HG03103 (cell line): ENCODE results near the gene RHOC.

Experiments
- ATAC-seq: cut with Tn5 transposase; IDR thresholded peaks from one replicate; pipeline ENCODE4 v1.9.1; 2021; ENCODE audit warnings: low read depth; ENCODE audit not compliant: unreplicated experiment

RHOC gene

GRCh38 chr1:112703706-112704105 lies 3.2 kb downstream of the RHOC start:
- ATAC-seq = no peak

- ATAC-seq = no peak
These were observed 4.3 kb downstream of the RHOC start for GRCh38 chr1:112702420-112703261.

GRCh38 chr1:112702067-112702395 lies 4.9 kb downstream of the RHOC start:
- no peak for ATAC-seq

- ATAC-seq = no peak
These were observed 5.5 kb downstream of the RHOC start for GRCh38 chr1:112701227-112702066.

DNA sequence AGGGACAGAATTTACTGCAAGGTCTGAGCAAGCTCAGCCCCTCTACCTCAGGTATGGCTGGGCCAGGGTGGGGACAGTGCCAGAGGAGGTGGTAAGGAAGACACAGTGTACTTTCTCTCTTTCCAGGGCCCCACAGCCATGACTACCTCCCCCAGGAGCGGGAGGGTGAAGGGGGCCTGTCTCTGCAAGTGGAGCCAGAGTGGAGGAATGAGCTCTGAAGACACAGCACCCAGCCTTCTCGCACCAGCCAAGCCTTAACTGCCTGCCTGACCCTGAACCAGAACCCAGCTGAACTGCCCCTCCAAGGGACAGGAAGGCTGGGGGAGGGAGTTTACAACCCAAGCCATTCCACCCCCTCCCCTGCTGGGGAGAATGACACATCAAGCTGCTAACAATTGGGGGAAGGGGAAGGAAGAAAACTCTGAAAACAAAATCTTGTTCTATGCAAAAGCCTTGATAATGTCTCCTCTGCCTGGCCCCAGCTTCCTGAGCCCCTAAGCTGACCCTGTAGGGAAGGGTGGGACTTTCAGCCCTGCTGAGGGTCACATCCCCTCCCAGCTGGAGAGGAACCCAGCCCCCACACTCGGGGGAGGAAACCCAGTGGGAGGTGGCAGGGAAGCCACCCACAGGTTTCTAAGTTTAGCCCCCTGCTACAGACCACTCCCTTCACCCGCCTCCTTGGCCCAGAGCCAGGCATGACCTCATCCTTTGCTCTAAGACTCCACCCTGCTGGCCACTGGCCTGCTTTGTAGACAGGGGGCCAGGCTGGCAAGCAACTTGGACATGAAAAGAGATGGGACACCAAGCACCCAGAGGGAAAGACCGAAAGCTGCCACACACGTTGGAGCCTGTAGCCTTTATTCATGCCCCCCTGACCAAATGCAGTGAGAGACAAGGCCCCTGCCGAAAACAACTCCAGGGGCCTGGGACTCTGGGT lies 6.4 kb downstream of the RHOC start:
- ATAC-seq = peak; percentile 42

DNA sequence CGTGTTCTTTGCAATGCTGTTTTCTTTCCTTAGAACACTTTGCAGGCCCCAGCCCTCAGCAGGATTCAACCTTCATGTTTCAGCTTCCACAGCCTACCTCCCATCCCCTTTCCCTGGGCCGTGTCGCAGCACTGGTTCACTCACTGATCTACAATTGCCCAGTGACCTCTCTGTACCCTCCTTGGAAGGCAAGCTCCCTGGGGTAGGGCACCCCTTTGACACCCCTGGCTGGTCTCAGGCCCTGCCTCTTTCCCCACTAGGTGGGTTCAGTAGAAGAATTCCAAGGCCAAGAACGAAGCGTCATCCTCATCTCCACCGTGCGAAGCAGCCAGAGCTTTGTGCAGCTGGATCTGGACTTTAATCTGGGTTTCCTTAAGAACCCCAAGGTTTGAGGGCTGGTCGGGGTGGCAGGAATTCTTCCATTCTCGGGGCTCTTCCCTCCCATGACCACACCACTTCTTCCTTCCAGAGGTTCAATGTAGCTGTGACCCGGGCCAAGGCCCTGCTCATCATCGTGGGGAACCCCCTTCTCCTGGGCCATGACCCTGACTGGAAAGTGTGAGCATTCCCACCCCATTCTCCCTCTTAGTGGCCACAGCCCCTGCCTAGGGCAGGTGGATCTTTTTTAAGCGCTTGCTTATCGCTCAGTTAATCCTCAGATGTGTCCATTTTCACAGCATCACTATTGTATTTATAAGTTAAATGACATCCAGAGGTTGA lies 7.3 kb downstream of the RHOC start:
- no peak for ATAC-seq

GRCh38 chr1:112698366-112699310 lies 8.3 kb downstream of the RHOC start:
- no peak for ATAC-seq

GRCh38 chr1:112697781-112698201 lies 9.1 kb downstream of the RHOC start:
- ATAC-seq = no peak

DNA sequence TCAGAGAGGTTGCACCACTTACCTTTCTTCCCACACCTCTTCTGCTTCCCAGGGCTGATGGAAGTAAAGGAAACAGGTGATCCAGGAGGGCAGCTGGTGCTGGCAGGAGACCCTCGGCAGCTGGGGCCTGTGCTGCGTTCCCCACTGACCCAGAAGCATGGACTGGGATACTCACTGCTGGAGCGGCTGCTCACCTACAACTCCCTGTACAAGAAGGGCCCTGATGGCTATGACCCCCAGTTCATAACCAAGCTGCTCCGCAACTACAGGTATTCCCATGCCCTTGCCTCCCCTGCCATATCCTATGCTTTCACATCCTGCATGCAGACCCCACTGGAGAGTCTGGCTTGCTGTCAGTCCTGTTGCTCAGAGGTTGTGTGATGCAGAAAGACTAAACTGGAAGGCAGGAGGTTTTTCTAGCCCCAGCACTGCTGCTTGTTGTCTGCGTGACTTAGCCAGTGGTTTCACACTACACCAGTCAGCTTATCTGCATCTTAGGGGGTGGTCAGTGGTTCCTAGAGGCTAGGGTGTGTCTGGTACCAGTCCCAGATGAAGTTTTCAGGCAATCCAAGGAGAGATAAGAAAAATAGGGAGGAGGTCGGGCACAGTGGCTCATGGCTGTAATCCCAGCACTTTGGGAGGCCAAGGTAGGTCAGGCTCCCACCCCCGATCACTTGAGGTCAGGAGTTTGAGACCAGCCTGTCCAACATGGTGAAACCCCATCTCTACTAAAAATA lies 10.2 kb downstream of the RHOC start:
- ATAC-seq = no peak

DNA sequence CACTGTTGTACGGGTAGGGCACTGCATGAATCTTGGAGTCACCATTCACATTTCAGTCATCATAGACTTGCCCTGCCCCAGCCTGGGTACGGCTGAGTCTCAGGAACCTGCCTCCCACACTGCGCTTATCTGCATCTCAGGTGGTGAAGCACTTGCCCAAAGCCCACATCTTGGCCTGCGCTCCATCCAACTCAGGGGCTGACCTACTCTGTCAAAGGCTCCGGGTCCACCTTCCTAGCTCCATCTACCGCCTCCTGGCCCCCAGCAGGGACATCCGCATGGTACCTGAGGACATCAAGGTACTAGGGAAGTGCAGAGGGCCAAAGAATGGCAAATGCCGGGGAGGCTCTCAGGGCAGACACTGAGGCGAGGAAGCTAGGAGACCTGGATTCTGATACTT lies 11.7 kb downstream of the RHOC start:
- ATAC-seq = no peak

GRCh38 chr1:112694363-112694929 lies 12.5 kb downstream of the RHOC start:
- no peak for ATAC-seq

GRCh38 chr1:112693821-112694220 lies 13.1 kb downstream of the RHOC start:
- ATAC-seq = no peak

DNA sequence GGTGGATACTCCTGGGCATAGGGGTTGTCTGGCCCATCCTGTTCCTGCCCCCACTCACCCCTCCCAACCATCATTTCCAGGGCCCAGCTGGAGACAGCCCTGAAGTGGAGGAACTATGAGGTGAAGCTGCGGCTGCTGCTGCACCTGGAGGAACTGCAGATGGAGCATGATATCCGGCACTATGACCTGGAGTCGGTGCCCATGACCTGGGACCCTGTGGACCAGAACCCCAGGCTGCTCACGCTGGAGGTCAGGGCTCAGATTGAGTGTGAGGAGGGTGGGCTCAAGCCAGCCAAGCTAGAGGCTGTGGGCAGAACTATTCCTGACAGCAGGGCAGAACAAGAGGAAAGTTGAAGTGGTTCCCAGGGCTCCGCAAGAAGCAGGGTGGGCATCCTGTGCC lies 14.2 kb downstream of the RHOC start:
- ATAC-seq = no peak

GRCh38 chr1:112689842-112690237 lies 17.1 kb downstream of the RHOC start:
- no peak for ATAC-seq

- ATAC-seq = no peak
These were observed 17.6 kb downstream of the RHOC start for GRCh38 chr1:112689196-112689841.

- no peak for ATAC-seq
These were observed 18.1 kb downstream of the RHOC start for GRCh38 chr1:112688781-112689193.

- no peak for ATAC-seq
These were observed 19.0 kb downstream of the RHOC start for GRCh38 chr1:112687785-112688496.
